K562 (cell line): Measurements from ENCODE around the gene VSIG4. TPM values are rescaled to one million over a fixed set of nuclear protein-coding genes. Genes with fewer than 3 reads are reported as not detected.

ENCODE experiments used
- ARID1B ChIP-seq: fragments of 450-650 bp; IDR thresholded peaks from 2 replicates; pipeline ENCODE4 v1.6.1; 2016; ENCODE audit warnings: antibody characterized with exemption, mild to moderate bottlenecking, inconsistent platforms
- BCL6 ChIP-seq: fragments of 250-450 bp; sonication (Bioruptor Pico); IDR thresholded peaks from 2 replicates; pipeline ENCODE4 v1.4.0; 2020
- E4F1 ChIP-seq: fragments of 250-450 bp; sonication (Bioruptor Pico); IDR thresholded peaks from 2 replicates; pipeline ENCODE4 v1.5.0; 2021; ENCODE audit warnings: mild to moderate bottlenecking, borderline replicate concordance
- EWSR1 ChIP-seq: fragments of 450-650 bp; IDR thresholded peaks from 2 replicates; pipeline ENCODE4 v1.6.1; 2018; ENCODE audit warnings: borderline replicate concordance, mild to moderate bottlenecking, low read depth, moderate library complexity; ENCODE audit not compliant: partially characterized antibody
- HOXB6 ChIP-seq: fragments of 250-450 bp; sonication (Bioruptor Pico); IDR thresholded peaks from 2 replicates; pipeline ENCODE4 v1.5.1; 2022; ENCODE audit warnings: mild to moderate bottlenecking, borderline replicate concordance
- KAT7 ChIP-seq: sonication (generic); formaldehyde crosslinking; IDR thresholded peaks from 2 replicates; pipeline ENCODE4 v1.8.0; 2022; ENCODE audit warnings: missing genetic modification reagents, mild to moderate bottlenecking, borderline replicate concordance
- MCM2 ChIP-seq: fragments of 450-650 bp; IDR thresholded peaks from 2 replicates; pipeline ENCODE4 v1.6.1; 2017; ENCODE audit warnings: low read depth, mild to moderate bottlenecking
- MCM3 ChIP-seq: fragments of 450-650 bp; IDR thresholded peaks from 2 replicates; pipeline ENCODE4 v1.6.1; 2016
- MTA2 ChIP-seq: fragments of 450-650 bp; IDR thresholded peaks from 2 replicates; pipeline ENCODE4 v1.6.1; 2016; ENCODE audit warnings: low read depth
- NCOR1 ChIP-seq: fragments of 450-650 bp; IDR thresholded peaks from 2 replicates; pipeline ENCODE4 v1.6.1; 2016; ENCODE audit warnings: mild to moderate bottlenecking, moderate library complexity
- NFATC3 ChIP-seq: fragments of 450-650 bp; IDR thresholded peaks from 2 replicates; pipeline ENCODE4 v1.6.1; 2017; ENCODE audit warnings: mild to moderate bottlenecking
- NR2F6 ChIP-seq: fragments of 450-650 bp; formaldehyde crosslinking; IDR thresholded peaks from 2 replicates; pipeline ENCODE4 v1.4.0; 2020; ENCODE audit warnings: mild to moderate bottlenecking
- POLR2A ChIP-seq: fragments of 450-650 bp; conservative IDR thresholded peaks from 2 replicates; pipeline ENCODE4 v1.6.1; 2016
- POLR2B ChIP-seq: fragments of 450-650 bp; IDR thresholded peaks from 2 replicates; pipeline ENCODE4 v1.6.1; 2018; ENCODE audit warnings: low read depth; ENCODE audit not compliant: partially characterized antibody
- RBFOX2 ChIP-seq: fragments of 200-400 bp; formaldehyde crosslinking; IDR thresholded peaks from 2 replicates; pipeline ENCODE4 v1.6.1; 2017; ENCODE audit warnings: low read depth, mild to moderate bottlenecking, low read length, moderate library complexity
- RBM25 ChIP-seq: fragments of 200-400 bp; formaldehyde crosslinking; IDR thresholded peaks from 2 replicates; pipeline ENCODE4 v1.6.1; 2018; ENCODE audit warnings: low read length, low read depth, moderate library complexity; ENCODE audit not compliant: severe bottlenecking
- SMARCA5 ChIP-seq: fragments of 450-650 bp; IDR thresholded peaks from 2 replicates; pipeline ENCODE4 v1.6.1; 2016
- STAT5A ChIP-seq: IDR thresholded peaks from 2 replicates; pipeline ENCODE4 v1.6.1; 2012; ENCODE audit warnings: low read length, inconsistent platforms, borderline replicate concordance
- TCF15 ChIP-seq: fragments of 250-450 bp; sonication (Bioruptor Pico); IDR thresholded peaks from 2 replicates; pipeline ENCODE4 v1.8.0; 2022; ENCODE audit warnings: moderate library complexity, mild to moderate bottlenecking, inconsistent platforms
- ZNF347 ChIP-seq: fragments of 450-650 bp; formaldehyde crosslinking; IDR thresholded peaks from 2 replicates; pipeline ENCODE4 v1.4.0; 2020; ENCODE audit warnings: low read depth, mild to moderate bottlenecking, moderate library complexity
- ZNF436 ChIP-seq: fragments of 250-450, 450-650 bp; sonication (Bioruptor Pico); formaldehyde crosslinking; IDR thresholded peaks from 2 replicates; pipeline ENCODE4 v1.7.0; 2020; ENCODE audit warnings: mild to moderate bottlenecking
- polyA plus RNA-seq, 8 experiments: library from polyadenylated mRNA; depleted of rRNA in 4 of 8; stranded (reverse) in 5 of 8; unstranded in 3 of 8; fragments of >200 nt; fragmentation: Nextera tagmentation in 2 of 8; fragmentation: Illumina TruSeq in 1 of 8; extraction: Ambion mirVana in 2 of 8; extraction: Trizol in 1 of 8; gene quantifications; 2 replicates each; pipeline versions ENCODE4 v1.2.1 to v1.2.3, GENCODE V29; 2011 to 2014; ENCODE audit warnings: inconsistent platforms in 1 of 8, missing spikeins in 1 of 8
- total RNA-seq, 7 experiments: library from RNA; depleted of rRNA in 6 of 7; stranded (reverse); fragments of >200 nt in 6 of 7; fragmentation: Illumina TruSeq in 2 of 7; extraction: Trizol in 2 of 7; gene quantifications; 2 replicates each; pipeline versions ENCODE4 v1.2.1 to v1.2.3, GENCODE V29; 2011 to 2021; ENCODE audit warnings: low replicate concordance in 1 of 7
- TF ChIP-seq, protein P1 (sequence below): IDR thresholded peaks from 2 replicates; pipeline ENCODE4 v1.6.1; 2011; ENCODE audit not compliant: insufficient read length; ENCODE audit errors: extremely low read depth
- TF ChIP-seq, protein P2 (sequence below): IDR thresholded peaks from 3 replicates; pipeline ENCODE4 v1.6.1; 2011; ENCODE audit warnings: borderline replicate concordance, mild to moderate bottlenecking, moderate library complexity; ENCODE audit not compliant: insufficient read length; ENCODE audit errors: extremely low read depth
- TF ChIP-seq, protein P3 (sequence below): fragments of 450-650 bp; IDR thresholded peaks from 2 replicates; pipeline ENCODE4 v1.6.1; 2016; ENCODE audit warnings: borderline replicate concordance

VSIG4 gene
- total and polyA plus RNA-seq, 9 of the 15 experiments (the other 6 are each of a cell fraction or from before 2014, with no cell fraction given) = 0.22 to 1.6 (median 0.46) TPM; not detected in 1

DNA sequence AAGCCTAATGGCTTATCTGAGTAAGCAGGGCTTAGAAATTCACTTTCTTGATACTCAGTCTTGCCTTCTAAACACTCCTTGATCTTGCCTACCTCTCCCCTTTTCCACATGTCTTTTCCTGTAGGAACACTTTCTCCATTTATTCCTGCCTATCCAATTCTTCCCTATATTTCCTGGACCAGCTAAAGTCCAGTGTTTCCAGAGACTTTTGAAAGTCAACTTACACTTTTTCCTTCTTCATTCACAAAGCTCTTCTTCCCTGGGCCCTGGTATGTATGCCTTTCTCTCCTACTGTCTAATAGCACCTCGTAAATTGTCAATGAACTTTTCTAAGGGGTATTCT is 20.6 kb downstream of the VSIG4 start (continued):
- TF ChIP-seq TCF15 (CRISPR knock-in tag) (no peak), ZNF436 (no peak), NFATC3 (no peak), POLR2A (peak; percentile 1; the same call in 1 of the 2 replicates), BCL6 (CRISPR knock-in tag) (no peak), NCOR1 (peak; percentile 47), KAT7 (no peak), NR2F6 (CRISPR knock-in tag) (no peak), POLR2B (peak; percentile 63), STAT5A (no peak), E4F1 (CRISPR knock-in tag) (peak; percentile 60; the same call in 1 of the 2 replicates), ZNF347 (no peak), HOXB6 (CRISPR knock-in tag) (no peak), MCM2 (no peak), MTA2 (no peak), RBFOX2 (no peak), MCM3 (no peak), EWSR1 (no peak), ARID1B (peak; percentile 23; the same call in 1 of the 2 replicates), SMARCA5 (no peak), RBM25 (no peak)
- TF ChIP-seq, protein P1, sequence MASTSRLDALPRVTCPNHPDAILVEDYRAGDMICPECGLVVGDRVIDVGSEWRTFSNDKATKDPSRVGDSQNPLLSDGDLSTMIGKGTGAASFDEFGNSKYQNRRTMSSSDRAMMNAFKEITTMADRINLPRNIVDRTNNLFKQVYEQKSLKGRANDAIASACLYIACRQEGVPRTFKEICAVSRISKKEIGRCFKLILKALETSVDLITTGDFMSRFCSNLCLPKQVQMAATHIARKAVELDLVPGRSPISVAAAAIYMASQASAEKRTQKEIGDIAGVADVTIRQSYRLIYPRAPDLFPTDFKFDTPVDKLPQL = no peak
- TF ChIP-seq, protein P2, sequence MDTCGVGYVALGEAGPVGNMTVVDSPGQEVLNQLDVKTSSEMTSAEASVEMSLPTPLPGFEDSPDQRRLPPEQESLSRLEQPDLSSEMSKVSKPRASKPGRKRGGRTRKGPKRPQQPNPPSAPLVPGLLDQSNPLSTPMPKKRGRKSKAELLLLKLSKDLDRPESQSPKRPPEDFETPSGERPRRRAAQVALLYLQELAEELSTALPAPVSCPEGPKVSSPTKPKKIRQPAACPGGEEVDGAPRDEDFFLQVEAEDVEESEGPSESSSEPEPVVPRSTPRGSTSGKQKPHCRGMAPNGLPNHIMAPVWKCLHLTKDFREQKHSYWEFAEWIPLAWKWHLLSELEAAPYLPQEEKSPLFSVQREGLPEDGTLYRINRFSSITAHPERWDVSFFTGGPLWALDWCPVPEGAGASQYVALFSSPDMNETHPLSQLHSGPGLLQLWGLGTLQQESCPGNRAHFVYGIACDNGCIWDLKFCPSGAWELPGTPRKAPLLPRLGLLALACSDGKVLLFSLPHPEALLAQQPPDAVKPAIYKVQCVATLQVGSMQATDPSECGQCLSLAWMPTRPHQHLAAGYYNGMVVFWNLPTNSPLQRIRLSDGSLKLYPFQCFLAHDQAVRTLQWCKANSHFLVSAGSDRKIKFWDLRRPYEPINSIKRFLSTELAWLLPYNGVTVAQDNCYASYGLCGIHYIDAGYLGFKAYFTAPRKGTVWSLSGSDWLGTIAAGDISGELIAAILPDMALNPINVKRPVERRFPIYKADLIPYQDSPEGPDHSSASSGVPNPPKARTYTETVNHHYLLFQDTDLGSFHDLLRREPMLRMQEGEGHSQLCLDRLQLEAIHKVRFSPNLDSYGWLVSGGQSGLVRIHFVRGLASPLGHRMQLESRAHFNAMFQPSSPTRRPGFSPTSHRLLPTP = no peak
- TF ChIP-seq, protein P3, sequence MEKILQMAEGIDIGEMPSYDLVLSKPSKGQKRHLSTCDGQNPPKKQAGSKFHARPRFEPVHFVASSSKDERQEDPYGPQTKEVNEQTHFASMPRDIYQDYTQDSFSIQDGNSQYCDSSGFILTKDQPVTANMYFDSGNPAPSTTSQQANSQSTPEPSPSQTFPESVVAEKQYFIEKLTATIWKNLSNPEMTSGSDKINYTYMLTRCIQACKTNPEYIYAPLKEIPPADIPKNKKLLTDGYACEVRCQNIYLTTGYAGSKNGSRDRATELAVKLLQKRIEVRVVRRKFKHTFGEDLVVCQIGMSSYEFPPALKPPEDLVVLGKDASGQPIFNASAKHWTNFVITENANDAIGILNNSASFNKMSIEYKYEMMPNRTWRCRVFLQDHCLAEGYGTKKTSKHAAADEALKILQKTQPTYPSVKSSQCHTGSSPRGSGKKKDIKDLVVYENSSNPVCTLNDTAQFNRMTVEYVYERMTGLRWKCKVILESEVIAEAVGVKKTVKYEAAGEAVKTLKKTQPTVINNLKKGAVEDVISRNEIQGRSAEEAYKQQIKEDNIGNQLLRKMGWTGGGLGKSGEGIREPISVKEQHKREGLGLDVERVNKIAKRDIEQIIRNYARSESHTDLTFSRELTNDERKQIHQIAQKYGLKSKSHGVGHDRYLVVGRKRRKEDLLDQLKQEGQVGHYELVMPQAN = no peak
